ENCODE measurements around the gene WDR27.

Gene WDR27

GRCh38 chr6:169589699-169590257, 112.1 kb downstream of the WDR27 start:
- H3K27ac ChIP-seq (ENCODE audit: low read length): no peak overlapping the region
- H3K9me3 ChIP-seq (ENCODE audit: insufficient read depth, low read depth, low read length): no peaks in the 10 kb centered on the region
- no peaks in the 10 kb centered on the region for H3K36me3 ChIP-seq (ENCODE audit: insufficient read depth, low read depth, low read length)
- no peaks in the 10 kb centered on the region for H3K27me3 ChIP-seq (ENCODE audit: insufficient read depth, low read length)
- H3K9ac ChIP-seq (ENCODE audit: low read depth, low read length): no peak overlapping the region
- H3K4me1 ChIP-seq (ENCODE audit: insufficient read depth, low read length): no peaks in the 10 kb centered on the region
- H3K4me3 ChIP-seq (ENCODE audit: low read length): no peak overlapping the region

DNA sequence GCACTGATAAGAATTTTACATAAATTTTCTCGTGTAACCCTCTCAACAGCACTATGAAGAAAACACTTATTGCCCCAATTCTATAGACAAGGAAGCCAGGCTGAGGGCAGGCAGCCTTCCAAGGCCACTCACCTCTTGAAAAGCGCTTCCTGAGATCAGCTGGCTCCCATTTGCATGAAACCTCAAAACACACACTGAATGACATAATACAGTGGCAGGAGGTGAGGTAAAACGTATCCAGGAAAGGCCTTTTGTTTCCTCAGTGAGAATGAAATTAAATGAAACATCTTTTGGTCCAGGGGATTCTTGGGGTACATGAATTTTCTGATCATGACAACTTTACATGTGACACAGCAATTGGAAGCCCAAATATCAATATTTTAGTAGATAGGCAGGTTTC, 112.5 kb downstream of the WDR27 start:
- no peaks in the 10 kb centered on the region for H3K9me3 ChIP-seq (ENCODE audit: insufficient read depth, low read depth, low read length)
- no peak overlapping the region for H3K4me3 ChIP-seq (ENCODE audit: low read length)
- H3K36me3 ChIP-seq (ENCODE audit: insufficient read depth, low read depth, low read length): no peaks in the 10 kb centered on the region
- H3K27ac ChIP-seq (ENCODE audit: low read length): no peak overlapping the region
- H3K4me1 ChIP-seq (ENCODE audit: insufficient read depth, low read length): no peaks in the 10 kb centered on the region
- H3K9ac ChIP-seq (ENCODE audit: low read depth, low read length): no peak overlapping the region
- no peaks in the 10 kb centered on the region for H3K27me3 ChIP-seq (ENCODE audit: insufficient read depth, low read length)

DNA sequence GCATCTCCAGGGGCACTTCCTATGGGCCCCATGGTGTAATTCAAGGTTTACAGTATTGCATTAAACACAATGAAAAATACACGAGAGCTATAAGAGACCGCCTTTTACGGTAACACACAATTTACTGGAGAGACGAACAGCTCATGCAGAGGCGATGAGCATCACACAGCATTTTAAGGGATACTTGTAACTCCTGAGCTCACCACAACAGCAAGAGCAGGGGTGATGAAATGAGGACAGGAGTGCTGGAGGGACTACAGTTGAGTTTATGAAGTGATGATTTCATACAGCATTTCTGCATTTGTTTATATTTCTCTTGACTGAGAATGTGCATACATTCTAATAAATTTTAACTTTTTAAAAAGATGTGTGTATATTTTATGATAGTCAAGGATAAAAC, 113.9 kb downstream of the WDR27 start:
- Histone ChIP-seq H3K27me3 (ENCODE audit: insufficient read depth, low read length) (no peaks in the 10 kb centered on the region), H3K36me3 (ENCODE audit: insufficient read depth, low read depth, low read length) (no peaks in the 10 kb centered on the region; the same call in 1 of the 2 replicates), H3K4me3 (ENCODE audit: low read length) (no peak overlapping the region), H3K9ac (ENCODE audit: low read depth, low read length) (no peak overlapping the region), H3K9me3 (ENCODE audit: insufficient read depth, low read depth, low read length) (no peaks in the 10 kb centered on the region), H3K4me1 (ENCODE audit: insufficient read depth, low read length) (no peaks in the 10 kb centered on the region), H3K27ac (ENCODE audit: low read length) (no peak overlapping the region)

- H3K4me1 ChIP-seq (ENCODE audit: insufficient read depth, low read length): peaks cover 6% of the 10 kb centered on the region
- H3K36me3 ChIP-seq (ENCODE audit: insufficient read depth, low read depth, low read length): peaks cover 10% of the 10 kb centered on the region; the same call in 1 of the 2 replicates
- H3K9me3 ChIP-seq (ENCODE audit: insufficient read depth, low read depth, low read length): no peaks in the 10 kb centered on the region
- H3K9ac ChIP-seq (ENCODE audit: low read depth, low read length): no peak overlapping the region
- no peaks in the 10 kb centered on the region for H3K27me3 ChIP-seq (ENCODE audit: insufficient read depth, low read length)
- H3K4me3 ChIP-seq (ENCODE audit: low read length): no peak overlapping the region
- no peak overlapping the region for H3K27ac ChIP-seq (ENCODE audit: low read length)
Observed at GRCh38 chr6:169583886-169584541, 117.8 kb downstream of the WDR27 start.

DNA sequence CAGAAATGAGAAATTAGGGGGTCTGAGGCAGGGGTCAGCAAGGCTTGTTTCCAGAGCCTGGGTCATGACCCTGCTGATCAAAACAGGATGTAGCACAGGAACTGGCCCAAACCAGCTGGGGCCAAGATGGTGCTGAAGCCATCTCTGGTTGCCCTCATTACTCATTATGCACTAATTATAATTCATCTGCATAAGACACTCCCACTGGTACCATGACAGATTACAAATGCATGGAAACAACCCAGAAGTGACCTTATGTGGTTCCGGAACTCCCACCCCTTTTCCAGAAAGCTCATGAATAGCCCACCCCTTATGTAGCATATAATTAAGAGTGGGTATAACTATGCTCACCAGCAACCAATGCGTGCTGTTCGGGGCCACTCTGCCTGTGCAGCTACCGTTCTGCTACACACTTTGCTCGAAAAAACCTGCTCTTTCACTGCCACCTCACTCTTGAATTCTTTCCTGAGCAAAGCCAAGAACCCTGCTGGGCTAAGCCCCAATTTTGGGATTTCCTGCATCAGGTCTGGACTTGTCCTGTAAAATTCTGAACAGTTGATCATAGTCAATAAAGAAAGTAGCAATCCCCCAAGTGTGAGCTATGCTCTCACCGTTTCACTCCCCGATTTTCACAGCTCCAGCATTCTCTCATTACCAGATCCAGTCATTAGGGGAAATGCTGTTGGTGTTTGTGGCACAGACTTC, 122.3 kb downstream of the WDR27 start:
- no peaks in the 10 kb centered on the region for H3K9me3 ChIP-seq (ENCODE audit: insufficient read depth, low read depth, low read length)
- H3K36me3 ChIP-seq (ENCODE audit: insufficient read depth, low read depth, low read length): peaks cover 10% of the 10 kb centered on the region; the same call in 1 of the 2 replicates
- peaks cover 6% of the 10 kb centered on the region for H3K4me1 ChIP-seq (ENCODE audit: insufficient read depth, low read length)
- no peak overlapping the region for H3K27ac ChIP-seq (ENCODE audit: low read length)
- H3K4me3 ChIP-seq (ENCODE audit: low read length): no peak overlapping the region
- no peaks in the 10 kb centered on the region for H3K27me3 ChIP-seq (ENCODE audit: insufficient read depth, low read length)
- no peak overlapping the region for H3K9ac ChIP-seq (ENCODE audit: low read depth, low read length)

GRCh38 chr6:169577974-169578373, 123.9 kb downstream of the WDR27 start:
- Histone ChIP-seq H3K27ac (ENCODE audit: low read length) (no peak overlapping the region), H3K4me1 (ENCODE audit: insufficient read depth, low read length) (peaks cover 6% of the 10 kb centered on the region), H3K36me3 (ENCODE audit: insufficient read depth, low read depth, low read length) (peaks cover 10% of the 10 kb centered on the region; the same call in 1 of the 2 replicates), H3K4me3 (ENCODE audit: low read length) (no peak overlapping the region), H3K9me3 (ENCODE audit: insufficient read depth, low read depth, low read length) (no peaks in the 10 kb centered on the region), H3K27me3 (ENCODE audit: insufficient read depth, low read length) (no peaks in the 10 kb centered on the region), H3K9ac (ENCODE audit: low read depth, low read length) (no peak overlapping the region)

GRCh38 chr6:169577236-169577635, 124.6 kb downstream of the WDR27 start:
- H3K4me3 ChIP-seq (ENCODE audit: low read length): no peak overlapping the region
- H3K9ac ChIP-seq (ENCODE audit: low read depth, low read length): no peak overlapping the region
- H3K9me3 ChIP-seq (ENCODE audit: insufficient read depth, low read depth, low read length): no peaks in the 10 kb centered on the region
- H3K36me3 ChIP-seq (ENCODE audit: insufficient read depth, low read depth, low read length): peaks cover 4% of the 10 kb centered on the region; the same call in 1 of the 2 replicates
- no peaks in the 10 kb centered on the region for H3K27me3 ChIP-seq (ENCODE audit: insufficient read depth, low read length)
- H3K27ac ChIP-seq (ENCODE audit: low read length): no peak overlapping the region
- peaks cover 6% of the 10 kb centered on the region for H3K4me1 ChIP-seq (ENCODE audit: insufficient read depth, low read length)

DNA sequence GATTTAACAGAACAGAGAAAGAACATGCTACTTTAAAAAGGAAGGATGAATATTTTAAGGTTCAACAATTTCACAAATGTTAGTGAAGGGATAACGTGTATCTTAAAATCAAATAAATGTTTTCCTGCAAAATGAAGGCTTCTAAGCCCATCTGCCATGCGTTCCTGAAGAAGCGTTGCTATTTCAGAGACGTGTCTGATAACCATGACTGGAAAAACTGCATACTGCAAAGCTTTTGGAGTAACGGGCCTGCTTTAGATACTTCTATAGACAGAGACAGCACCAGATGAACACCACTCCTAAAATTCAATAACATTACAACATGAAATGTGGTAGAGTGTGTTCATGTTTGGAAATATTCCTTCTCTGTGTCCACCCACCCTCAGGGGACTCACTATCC, 126.0 kb downstream of the WDR27 start:
- Histone ChIP-seq H3K9ac (ENCODE audit: low read depth, low read length) (no peak overlapping the region), H3K4me1 (ENCODE audit: insufficient read depth, low read length) (peaks cover 6% of the 10 kb centered on the region), H3K27ac (ENCODE audit: low read length) (no peak overlapping the region), H3K4me3 (ENCODE audit: low read length) (no peak overlapping the region), H3K27me3 (ENCODE audit: insufficient read depth, low read length) (no peaks in the 10 kb centered on the region), H3K9me3 (ENCODE audit: insufficient read depth, low read depth, low read length) (no peaks in the 10 kb centered on the region), H3K36me3 (ENCODE audit: insufficient read depth, low read depth, low read length) (no peaks in the 10 kb centered on the region)

DNA sequence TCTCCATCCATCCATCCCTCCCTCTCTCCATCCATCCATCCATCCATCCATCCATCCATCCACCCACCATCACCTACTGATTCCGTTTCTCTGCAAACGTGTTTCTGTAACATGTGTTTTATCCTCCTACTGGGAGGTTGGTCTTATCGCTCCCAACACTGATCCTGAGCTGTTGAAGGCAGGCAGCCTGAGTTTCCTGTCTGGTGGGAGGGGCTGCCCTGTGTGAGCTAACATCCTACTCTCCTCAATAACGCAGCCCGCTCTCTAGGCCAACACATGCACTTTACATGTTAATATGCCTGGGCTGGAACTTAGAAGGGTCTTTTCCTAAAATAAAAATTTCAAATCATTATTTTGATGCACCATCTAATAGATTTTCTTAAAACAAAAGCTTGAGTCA, 126.5 kb downstream of the WDR27 start:
- Histone ChIP-seq H3K4me1 (ENCODE audit: insufficient read depth, low read length) (peaks cover 6% of the 10 kb centered on the region), H3K36me3 (ENCODE audit: insufficient read depth, low read depth, low read length) (no peaks in the 10 kb centered on the region), H3K9me3 (ENCODE audit: insufficient read depth, low read depth, low read length) (no peaks in the 10 kb centered on the region), H3K9ac (ENCODE audit: low read depth, low read length) (no peak overlapping the region), H3K27ac (ENCODE audit: low read length) (no peak overlapping the region), H3K4me3 (ENCODE audit: low read length) (no peak overlapping the region), H3K27me3 (ENCODE audit: insufficient read depth, low read length) (no peaks in the 10 kb centered on the region)

GRCh38 chr6:169574420-169574819, 127.4 kb downstream of the WDR27 start:
- Histone ChIP-seq H3K4me1 (ENCODE audit: insufficient read depth, low read length) (no peaks in the 10 kb centered on the region), H3K4me3 (ENCODE audit: low read length) (no peak overlapping the region), H3K36me3 (ENCODE audit: insufficient read depth, low read depth, low read length) (peaks cover 6% of the 10 kb centered on the region), H3K9ac (ENCODE audit: low read depth, low read length) (no peak overlapping the region), H3K27ac (ENCODE audit: low read length) (no peak overlapping the region), H3K9me3 (ENCODE audit: insufficient read depth, low read depth, low read length) (no peaks in the 10 kb centered on the region), H3K27me3 (ENCODE audit: insufficient read depth, low read length) (no peaks in the 10 kb centered on the region)

DNA sequence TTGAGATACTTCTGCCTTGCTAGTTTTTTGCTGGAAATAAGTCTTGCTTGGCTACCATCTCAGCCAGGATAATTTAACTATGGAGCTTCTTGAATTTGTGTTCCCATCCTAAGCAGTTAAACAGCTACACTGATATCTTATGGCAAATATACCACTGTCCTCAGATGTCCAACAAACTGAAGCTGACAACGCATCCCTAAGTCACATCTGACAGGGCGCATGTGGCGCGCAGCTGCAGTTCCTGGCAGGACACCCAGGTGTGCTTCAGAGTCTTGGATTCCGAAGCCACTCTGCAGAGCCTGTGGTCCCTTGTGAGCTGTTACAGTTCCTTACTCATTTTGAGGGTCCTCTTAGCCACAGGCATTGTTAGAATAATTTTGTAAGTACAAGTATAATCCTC, 127.9 kb downstream of the WDR27 start:
- H3K9me3 ChIP-seq (ENCODE audit: insufficient read depth, low read depth, low read length): no peaks in the 10 kb centered on the region
- H3K36me3 ChIP-seq (ENCODE audit: insufficient read depth, low read depth, low read length): peaks cover 6% of the 10 kb centered on the region

More for the DNA sequence above, 127.9 kb downstream of the WDR27 start:
- Histone ChIP-seq H3K9ac (ENCODE audit: low read depth, low read length) (no peak overlapping the region), H3K27me3 (ENCODE audit: insufficient read depth, low read length) (no peaks in the 10 kb centered on the region), H3K27ac (ENCODE audit: low read length) (no peak overlapping the region), H3K4me3 (ENCODE audit: low read length) (no peak overlapping the region), H3K4me1 (ENCODE audit: insufficient read depth, low read length) (no peaks in the 10 kb centered on the region)

Data from iPS-20b (cell line).